ENCODE results near the gene BTG2.

BTG2 gene

GRCh38 chr1:203316626-203317093, 11.3 kb downstream of the BTG2 start:
- H3K9me2 ChIP-seq (replicated peaks; ENCODE audit: insufficient read depth, low read length) = no peaks in the 10 kb centered on the region
- TF ChIP-seq EZH2phosphoT487 (IDR thresholded peaks at IDR 0.05; ENCODE audit: low read length) (no peak), CTCF (IDR thresholded peaks at IDR 0.05; ENCODE audit: low read length) (no peak), EZH2 (optimal IDR thresholded peaks at IDR 0.05; ENCODE audit: low read depth, low read length) (no peak)
- peaks cover 41% of the 10 kb centered on the region for H3F3A ChIP-seq (ENCODE audit: insufficient read depth, low read length)
- peaks cover 28% of the 10 kb centered on the region for H3K4me1 ChIP-seq (ENCODE audit: low read length)
- no peaks in the 10 kb centered on the region for H3K9me3 ChIP-seq (replicated peaks; ENCODE audit: insufficient read depth, low read length)
- no peak overlapping the region for H3K4me2 ChIP-seq (ENCODE audit: low read depth, low read length)
- DNase-seq = no peak
- H3K27me3 ChIP-seq (replicated peaks; ENCODE audit: insufficient read depth, low read length) = no peaks in the 10 kb centered on the region
- H3K4me3 ChIP-seq (ENCODE audit: low read length) = no peak overlapping the region
- H3K36me3 ChIP-seq (replicated peaks; ENCODE audit: insufficient read depth, low read length) = no peaks in the 10 kb centered on the region
- peaks cover 10% of the 10 kb centered on the region for H3K79me2 ChIP-seq (ENCODE audit: low read length)
- no peak overlapping the region for H2AFZ ChIP-seq (ENCODE audit: low read length)
- no peaks in the 10 kb centered on the region for H4K20me1 ChIP-seq (ENCODE audit: insufficient read depth, low read length)
- no peak overlapping the region for H3K27ac ChIP-seq (ENCODE audit: low read length)
- no peak overlapping the region for H3K9ac ChIP-seq (ENCODE audit: low read length)

GRCh38 chr1:203317429-203318228, 12.3 kb downstream of the BTG2 start:
- Histone ChIP-seq H3K9me2 (replicated peaks; ENCODE audit: insufficient read depth, low read length) (no peaks in the 10 kb centered on the region), H3K4me2 (ENCODE audit: low read depth, low read length) (no peak overlapping the region), H3K36me3 (replicated peaks; ENCODE audit: insufficient read depth, low read length) (no peaks in the 10 kb centered on the region), H3F3A (ENCODE audit: insufficient read depth, low read length) (peaks cover 45% of the 10 kb centered on the region), H3K27me3 (replicated peaks; ENCODE audit: insufficient read depth, low read length) (no peaks in the 10 kb centered on the region), H3K9ac (ENCODE audit: low read length) (no peak overlapping the region), H3K27ac (ENCODE audit: low read length) (no peak overlapping the region), H3K4me1 (ENCODE audit: low read length) (peaks cover 38% of the 10 kb centered on the region), H3K9me3 (replicated peaks; ENCODE audit: insufficient read depth, low read length) (no peaks in the 10 kb centered on the region), H3K4me3 (ENCODE audit: low read length) (no peak overlapping the region), H4K20me1 (ENCODE audit: insufficient read depth, low read length) (no peaks in the 10 kb centered on the region), H3K79me2 (ENCODE audit: low read length) (peaks cover 18% of the 10 kb centered on the region), H2AFZ (ENCODE audit: low read length) (no peak overlapping the region)
- TF ChIP-seq CTCF (IDR thresholded peaks at IDR 0.05; ENCODE audit: low read length) = no peak
- TF ChIP-seq EZH2 (optimal IDR thresholded peaks at IDR 0.05; ENCODE audit: low read depth, low read length) = no peak
- no peak for DNase-seq

- H3F3A ChIP-seq (ENCODE audit: insufficient read depth, low read length) = peaks cover 46% of the 10 kb centered on the region
- no peaks in the 10 kb centered on the region for H3K27me3 ChIP-seq (replicated peaks; ENCODE audit: insufficient read depth, low read length)
- H3K9ac ChIP-seq (ENCODE audit: low read length) = no peak overlapping the region
- no peaks in the 10 kb centered on the region for H3K36me3 ChIP-seq (replicated peaks; ENCODE audit: insufficient read depth, low read length)
- no peak overlapping the region for H3K4me3 ChIP-seq (ENCODE audit: low read length)
- peaks cover 43% of the 10 kb centered on the region for H3K4me1 ChIP-seq (ENCODE audit: low read length)
- DNase-seq = no peak
- no peaks in the 10 kb centered on the region for H4K20me1 ChIP-seq (ENCODE audit: insufficient read depth, low read length)
- TF ChIP-seq CTCF (IDR thresholded peaks at IDR 0.05; ENCODE audit: low read length) (no peak), EZH2phosphoT487 (IDR thresholded peaks at IDR 0.05; ENCODE audit: low read length) (no peak), EZH2 (optimal IDR thresholded peaks at IDR 0.05; ENCODE audit: low read depth, low read length) (no peak)
- H3K9me3 ChIP-seq (replicated peaks; ENCODE audit: insufficient read depth, low read length) = no peaks in the 10 kb centered on the region
- peaks cover 23% of the 10 kb centered on the region for H3K79me2 ChIP-seq (ENCODE audit: low read length)
- H3K4me2 ChIP-seq (ENCODE audit: low read depth, low read length) = no peak overlapping the region
- H3K9me2 ChIP-seq (replicated peaks; ENCODE audit: insufficient read depth, low read length) = no peaks in the 10 kb centered on the region
- H2AFZ ChIP-seq (ENCODE audit: low read length) = no peak overlapping the region
- H3K27ac ChIP-seq (ENCODE audit: low read length) = no peak overlapping the region
Measured at GRCh38 chr1:203318229-203318517, 12.9 kb downstream of the BTG2 start.
